ENCODE measurements around the gene DAPK1.

The DAPK1 gene

GRCh38 chr9:87497604-87498045 is at the start of gene DAPK1:
Gene DAPK1, plus strand, starts transcription at chr9:87497867. Its CDS starts 1,211 bp downstream, at chr9:87499078.
- FAIRE-seq = no peak

- peak; percentile 17 for FAIRE-seq
Observed at GRCh38 chr9:87451149-87451548, 46.5 kb upstream of the DAPK1 start.

GRCh38 chr9:87455407-87455806 is 42.3 kb upstream of the DAPK1 start:
- no peak for FAIRE-seq

GRCh38 chr9:87461256-87461655 is 36.4 kb upstream of the DAPK1 start:
- no peak for FAIRE-seq

GRCh38 chr9:87464110-87464991 is 33.3 kb upstream of the DAPK1 start:
- no peak for FAIRE-seq

GRCh38 chr9:87464992-87465378 is 32.7 kb upstream of the DAPK1 start:
- FAIRE-seq = no peak

- no peak for FAIRE-seq
Observed at GRCh38 chr9:87465816-87466215, 31.9 kb upstream of the DAPK1 start.

- no peak for FAIRE-seq
Observed at GRCh38 chr9:87467187-87467586, 30.5 kb upstream of the DAPK1 start.

GRCh38 chr9:87469793-87470465 is 27.7 kb upstream of the DAPK1 start:
- FAIRE-seq = no peak

GRCh38 chr9:87471746-87472145 is 25.9 kb upstream of the DAPK1 start:
- FAIRE-seq = no peak

- no peak for FAIRE-seq
Observed at GRCh38 chr9:87475463-87475862, 22.2 kb upstream of the DAPK1 start.

- FAIRE-seq = no peak
Observed at GRCh38 chr9:87478226-87478992, 19.3 kb upstream of the DAPK1 start.

GRCh38 chr9:87479801-87480201 is 17.9 kb upstream of the DAPK1 start:
- no peak for FAIRE-seq

- no peak for FAIRE-seq
Observed at GRCh38 chr9:87481890-87482855, 15.5 kb upstream of the DAPK1 start.

- FAIRE-seq = no peak
Observed at GRCh38 chr9:87490225-87490624, 7.4 kb upstream of the DAPK1 start.

- no peak for FAIRE-seq
Observed at GRCh38 chr9:87490907-87491306, 6.8 kb upstream of the DAPK1 start.

GRCh38 chr9:87491523-87491922 is 6.1 kb upstream of the DAPK1 start:
- no peak for FAIRE-seq

GRCh38 chr9:87492642-87493041 is 5.0 kb upstream of the DAPK1 start:
- FAIRE-seq = no peak

- FAIRE-seq = no peak
Observed at GRCh38 chr9:87494970-87495471, 2.6 kb upstream of the DAPK1 start.

GRCh38 chr9:87497080-87497603 is 525 bp upstream of the DAPK1 start:
- FAIRE-seq = no peak

GRCh38 chr9:87498046-87498810 is 561 bp downstream of the DAPK1 start:
- FAIRE-seq = no peak
